SK-N-SH (cell line): ENCODE data around the gene TMEM72. TPM values are rescaled to one million over a fixed set of nuclear protein-coding genes. Genes with fewer than 3 reads are reported as not detected.

ENCODE experiments used
- CTCF ChIA-PET: fragments of 300-600, 350-600 bp; formaldehyde crosslinking; extraction: SDS; loops from one replicate; lab custom pipeline; 2021; lab: Yijun Ruan, JAX
- POLR2A ChIA-PET: fragments of 350-600 bp; sonication (Branson Sonifier 250); formaldehyde crosslinking; extraction: SDS; loops from one replicate; lab custom pipeline; 2020; ENCODE audit warnings: antibody characterized with exemption, inconsistent platforms; lab: Yijun Ruan, JAX
- DNase-seq: peaks from one replicate; pipeline ENCODE4 v3.0.0; 2012
- H2AFZ ChIP-seq: fragments of 200-600 bp; sonication (generic); 2 replicates; pipeline ENCODE4 v1.8.1; 2016; ENCODE audit warnings: antibody characterized with exemption, mild to moderate bottlenecking, low read depth
- H3F3A ChIP-seq: fragments of 200-600 bp; sonication (generic); replicated peaks from 2 replicates; pipeline ENCODE3; 2016; ENCODE audit warnings: antibody characterized with exemption, mild to moderate bottlenecking; ENCODE audit not compliant: insufficient read depth
- H3K27ac ChIP-seq, 2 experiments: fragments of 200-500 bp in 1 of 2; fragments of 200-600 bp in 1 of 2; sonication (Bioruptor generic) in 1 of 2; sonication (generic), shearing (Covaris generic) in 1 of 2; 2 replicates each; pipeline versions ENCODE4 v1.5.1 to v1.6.1; 2014 to 2016; ENCODE audit warnings: low read depth in 2 of 2, inconsistent platforms in 1 of 2, low read length in 1 of 2, mild to moderate bottlenecking in 1 of 2, mixed read lengths in 1 of 2
- H3K27me3 ChIP-seq: fragments of 200-600 bp; sonication (generic), shearing (Covaris generic); 2 replicates; pipeline ENCODE4 v1.6.1; 2016; ENCODE audit warnings: mixed run types; ENCODE audit not compliant: insufficient read depth
- H3K36me3 ChIP-seq, 2 experiments: fragments of 200-500 bp in 1 of 2; fragments of 200-600 bp in 1 of 2; sonication (Bioruptor generic) in 1 of 2; sonication (generic) in 1 of 2; replicated peaks in 1 of 2; 2 replicates each; pipeline versions ENCODE3 to v1.5.1; 2014 to 2016; ENCODE audit warnings: low read length in 1 of 2, mild to moderate bottlenecking in 1 of 2; ENCODE audit not compliant: insufficient read depth in 2 of 2, control insufficient read depth in 1 of 2
- H3K4me1 ChIP-seq, 2 experiments: fragments of 200-500 bp in 1 of 2; fragments of 200-600 bp in 1 of 2; sonication (Bioruptor generic) in 1 of 2; sonication (generic), shearing (Covaris generic) in 1 of 2; 2 replicates each; pipeline versions ENCODE4 v1.5.1 to v1.6.1; 2014 to 2016; ENCODE audit warnings: low read depth in 1 of 2, low read length in 1 of 2, mixed run types in 1 of 2; ENCODE audit not compliant: insufficient read depth in 2 of 2, control insufficient read depth in 1 of 2
- H3K4me2 ChIP-seq: fragments of 200-600 bp; sonication (generic), shearing (Covaris generic); 2 replicates; pipeline ENCODE4 v1.6.1; 2017; ENCODE audit warnings: mixed run types
- H3K4me3 ChIP-seq, 2 experiments: fragments of 200-500 bp in 1 of 2; fragments of 200-600 bp in 1 of 2; sonication (Bioruptor generic) in 1 of 2; sonication (generic), shearing (Covaris generic) in 1 of 2; 2 replicates each; pipeline versions ENCODE4 v1.5.1 to v1.8.1; 2014 to 2016; ENCODE audit warnings: low read depth in 2 of 2, inconsistent platforms in 1 of 2, low read length in 1 of 2, mild to moderate bottlenecking in 1 of 2, mixed read lengths in 1 of 2, moderate library complexity in 1 of 2
- H3K79me2 ChIP-seq: fragments of 200-600 bp; sonication (generic); 2 replicates; pipeline ENCODE4 v1.8.1; 2017; ENCODE audit warnings: mild to moderate bottlenecking; ENCODE audit not compliant: insufficient read depth
- H3K9ac ChIP-seq: fragments of 200-600 bp; sonication (generic); 2 replicates; pipeline ENCODE4 v1.6.1; 2017; ENCODE audit warnings: mixed run types
- H3K9me2 ChIP-seq: fragments of 200-600 bp; sonication (generic); 2 replicates; pipeline ENCODE4 v1.6.1; 2017; ENCODE audit warnings: mixed run types
- H3K9me3 ChIP-seq: fragments of 200-600 bp; sonication (generic); 2 replicates; pipeline ENCODE4 v1.6.1; 2017; ENCODE audit warnings: mixed run types, mild to moderate bottlenecking, moderate library complexity
- H4K20me1 ChIP-seq: fragments of 200-600 bp; sonication (generic); 2 replicates; pipeline ENCODE4 v1.6.1; 2017; ENCODE audit warnings: mild to moderate bottlenecking, mixed run types; ENCODE audit not compliant: insufficient read depth
- EZH2phosphoT487 ChIP-seq: fragments of 200-600 bp; sonication (generic); IDR thresholded peaks from 2 replicates; pipeline ENCODE4 v1.6.1; 2017; ENCODE audit warnings: low read depth, mixed run types, mild to moderate bottlenecking, antibody characterized with exemption, moderate library complexity, borderline replicate concordance
- FOXJ3 ChIP-seq: sonication (generic); formaldehyde crosslinking; IDR thresholded peaks from 2 replicates; pipeline ENCODE4 v1.5.1; 2020; ENCODE audit warnings: mild to moderate bottlenecking, missing genetic modification reagents
- GABPA ChIP-seq: IDR thresholded peaks from 2 replicates; pipeline ENCODE4 v1.4.0; 2012; ENCODE audit warnings: low read depth, mild to moderate bottlenecking
- MEF2A ChIP-seq: IDR thresholded peaks from 2 replicates; pipeline ENCODE4 v1.4.0; 2012; ENCODE audit warnings: low read depth, borderline replicate concordance
- MXI1 ChIP-seq: IDR thresholded peaks from 2 replicates; pipeline ENCODE4 v1.6.1; 2012; ENCODE audit warnings: mild to moderate bottlenecking, low read depth, low read length, improper control_type of control experiment
- NFIC ChIP-seq: IDR thresholded peaks from 2 replicates; pipeline ENCODE4 v1.4.0; 2012; ENCODE audit warnings: borderline replicate concordance
- NRF1 ChIP-seq: IDR thresholded peaks from 2 replicates; pipeline ENCODE4 v1.6.1; 2012; ENCODE audit warnings: low read depth, mild to moderate bottlenecking, low read length
- POLR2AphosphoS5 ChIP-seq: IDR thresholded peaks from 2 replicates; pipeline ENCODE4 v1.6.1; 2012; ENCODE audit warnings: low read depth, low read length
- RAD21 ChIP-seq: IDR thresholded peaks from 2 replicates; pipeline ENCODE4 v1.6.1; 2012; ENCODE audit warnings: mild to moderate bottlenecking, low read length
- RCOR1 ChIP-seq: fragments of 150-350 bp; IDR thresholded peaks from 2 replicates; pipeline ENCODE4 v1.6.1; 2017; ENCODE audit warnings: antibody characterized with exemption, low read length
- SIN3A ChIP-seq: IDR thresholded peaks from 2 replicates; pipeline ENCODE4 v1.6.1; 2012; ENCODE audit warnings: low read depth, mild to moderate bottlenecking, low read length, moderate library complexity, borderline replicate concordance
- TAF1 ChIP-seq: IDR thresholded peaks from 2 replicates; pipeline ENCODE4 v1.6.1; 2012; ENCODE audit warnings: low read depth, mild to moderate bottlenecking, low read length, moderate library complexity, borderline replicate concordance
- YY1 ChIP-seq: IDR thresholded peaks from 2 replicates; pipeline ENCODE4 v1.4.0; 2012; ENCODE audit warnings: low read depth, mild to moderate bottlenecking
- WGBS: methylation state at CpG from one replicate; pipeline ENCODE4 v1.1.6; 2017; ENCODE audit warnings: low lambda C conversion rate; 5-methylcytosine and 5-hydroxymethylcytosine counted together
- polyA plus RNA-seq, 3 experiments: library from polyadenylated mRNA; depleted of rRNA; stranded (reverse); fragments of >200 nt; gene quantifications; 2 replicates each; pipeline ENCODE4 v1.2.3, GENCODE V29; 2012
- TF ChIP-seq, protein P1 (sequence below): IDR thresholded peaks from 2 replicates; pipeline ENCODE4; 2012
- TF ChIP-seq, protein P2 (sequence below): IDR thresholded peaks from 2 replicates; pipeline ENCODE4 v1.4.0; 2012; ENCODE audit warnings: low read depth, borderline replicate concordance
- TF ChIP-seq, protein P3 (sequence below): fragments of 150-350 bp; IDR thresholded peaks from 2 replicates; pipeline ENCODE4 v1.6.1; 2017; ENCODE audit warnings: antibody characterized with exemption, low read length, low read depth, borderline replicate concordance
- TF ChIP-seq, protein P4 (sequence below): IDR thresholded peaks from 2 replicates; pipeline ENCODE4 v1.4.0; 2012; ENCODE audit warnings: low read depth
- TF ChIP-seq, protein P5 (sequence below): IDR thresholded peaks from 2 replicates; pipeline ENCODE4 v1.4.0; 2012; ENCODE audit warnings: low read depth, borderline replicate concordance
- TF ChIP-seq, protein P6 (sequence below): fragments of 150-350 bp; IDR thresholded peaks from 2 replicates; pipeline ENCODE4 v1.6.1; 2016; ENCODE audit warnings: mild to moderate bottlenecking, low read depth, low read length

Gene TMEM72
- polyA plus RNA-seq, 1 of the 3 experiments (the other 2 are of a cell fraction), result not detected

DNA sequence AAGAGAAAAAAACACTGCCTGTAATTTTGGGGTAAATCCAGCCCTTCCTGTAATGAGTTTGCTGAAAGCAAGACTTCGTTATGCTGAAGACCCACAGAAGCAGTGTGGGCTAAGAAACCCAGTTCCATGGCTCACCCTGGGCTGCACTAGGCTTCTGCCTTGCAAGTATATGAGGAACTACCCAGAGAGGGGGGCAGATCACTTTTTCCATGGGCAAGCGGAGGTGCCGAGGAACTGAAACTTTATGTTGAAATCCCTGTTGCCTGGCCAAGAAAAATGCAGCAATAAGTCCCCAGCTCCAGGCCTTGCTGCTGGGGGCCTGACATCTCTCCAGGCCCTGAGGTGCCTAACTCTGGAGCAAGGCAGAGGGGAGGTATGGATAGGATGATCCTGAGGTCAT is 57.0 kb downstream of the TMEM72 start:
- Histone ChIP-seq H3K79me2 (no peaks in the 10 kb centered on the region), H3K27ac (no peak overlapping the region), H3K27me3 (no peaks in the 10 kb centered on the region)
- TF ChIP-seq SIN3A (no peak), GABPA (no peak), NRF1 (no peak), RCOR1 (no peak), RAD21 (no peak), POLR2AphosphoS5 (no peak), FOXJ3 (no peak), YY1 (no peak), NFIC (no peak), MEF2A (no peak), MXI1 (no peak), EZH2phosphoT487 (no peak), TAF1 (no peak)
- TF ChIP-seq, protein P1, sequence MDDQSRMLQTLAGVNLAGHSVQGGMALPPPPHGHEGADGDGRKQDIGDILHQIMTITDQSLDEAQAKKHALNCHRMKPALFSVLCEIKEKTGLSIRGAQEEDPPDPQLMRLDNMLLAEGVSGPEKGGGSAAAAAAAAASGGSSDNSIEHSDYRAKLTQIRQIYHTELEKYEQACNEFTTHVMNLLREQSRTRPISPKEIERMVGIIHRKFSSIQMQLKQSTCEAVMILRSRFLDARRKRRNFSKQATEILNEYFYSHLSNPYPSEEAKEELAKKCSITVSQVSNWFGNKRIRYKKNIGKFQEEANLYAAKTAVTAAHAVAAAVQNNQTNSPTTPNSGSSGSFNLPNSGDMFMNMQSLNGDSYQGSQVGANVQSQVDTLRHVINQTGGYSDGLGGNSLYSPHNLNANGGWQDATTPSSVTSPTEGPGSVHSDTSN, result no peak
- TF ChIP-seq, protein P2, sequence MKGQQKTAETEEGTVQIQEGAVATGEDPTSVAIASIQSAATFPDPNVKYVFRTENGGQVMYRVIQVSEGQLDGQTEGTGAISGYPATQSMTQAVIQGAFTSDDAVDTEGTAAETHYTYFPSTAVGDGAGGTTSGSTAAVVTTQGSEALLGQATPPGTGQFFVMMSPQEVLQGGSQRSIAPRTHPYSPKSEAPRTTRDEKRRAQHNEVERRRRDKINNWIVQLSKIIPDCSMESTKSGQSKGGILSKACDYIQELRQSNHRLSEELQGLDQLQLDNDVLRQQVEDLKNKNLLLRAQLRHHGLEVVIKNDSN, result no peak
- TF ChIP-seq, protein P3, sequence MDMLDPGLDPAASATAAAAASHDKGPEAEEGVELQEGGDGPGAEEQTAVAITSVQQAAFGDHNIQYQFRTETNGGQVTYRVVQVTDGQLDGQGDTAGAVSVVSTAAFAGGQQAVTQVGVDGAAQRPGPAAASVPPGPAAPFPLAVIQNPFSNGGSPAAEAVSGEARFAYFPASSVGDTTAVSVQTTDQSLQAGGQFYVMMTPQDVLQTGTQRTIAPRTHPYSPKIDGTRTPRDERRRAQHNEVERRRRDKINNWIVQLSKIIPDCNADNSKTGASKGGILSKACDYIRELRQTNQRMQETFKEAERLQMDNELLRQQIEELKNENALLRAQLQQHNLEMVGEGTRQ, result no peak
- TF ChIP-seq, protein P4, sequence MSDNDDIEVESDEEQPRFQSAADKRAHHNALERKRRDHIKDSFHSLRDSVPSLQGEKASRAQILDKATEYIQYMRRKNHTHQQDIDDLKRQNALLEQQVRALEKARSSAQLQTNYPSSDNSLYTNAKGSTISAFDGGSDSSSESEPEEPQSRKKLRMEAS, result no peak
- TF ChIP-seq, protein P5, sequence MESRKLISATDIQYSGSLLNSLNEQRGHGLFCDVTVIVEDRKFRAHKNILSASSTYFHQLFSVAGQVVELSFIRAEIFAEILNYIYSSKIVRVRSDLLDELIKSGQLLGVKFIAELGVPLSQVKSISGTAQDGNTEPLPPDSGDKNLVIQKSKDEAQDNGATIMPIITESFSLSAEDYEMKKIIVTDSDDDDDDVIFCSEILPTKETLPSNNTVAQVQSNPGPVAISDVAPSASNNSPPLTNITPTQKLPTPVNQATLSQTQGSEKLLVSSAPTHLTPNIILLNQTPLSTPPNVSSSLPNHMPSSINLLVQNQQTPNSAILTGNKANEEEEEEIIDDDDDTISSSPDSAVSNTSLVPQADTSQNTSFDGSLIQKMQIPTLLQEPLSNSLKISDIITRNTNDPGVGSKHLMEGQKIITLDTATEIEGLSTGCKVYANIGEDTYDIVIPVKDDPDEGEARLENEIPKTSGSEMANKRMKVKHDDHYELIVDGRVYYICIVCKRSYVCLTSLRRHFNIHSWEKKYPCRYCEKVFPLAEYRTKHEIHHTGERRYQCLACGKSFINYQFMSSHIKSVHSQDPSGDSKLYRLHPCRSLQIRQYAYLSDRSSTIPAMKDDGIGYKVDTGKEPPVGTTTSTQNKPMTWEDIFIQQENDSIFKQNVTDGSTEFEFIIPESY, result no peak
- TF ChIP-seq, protein P6, sequence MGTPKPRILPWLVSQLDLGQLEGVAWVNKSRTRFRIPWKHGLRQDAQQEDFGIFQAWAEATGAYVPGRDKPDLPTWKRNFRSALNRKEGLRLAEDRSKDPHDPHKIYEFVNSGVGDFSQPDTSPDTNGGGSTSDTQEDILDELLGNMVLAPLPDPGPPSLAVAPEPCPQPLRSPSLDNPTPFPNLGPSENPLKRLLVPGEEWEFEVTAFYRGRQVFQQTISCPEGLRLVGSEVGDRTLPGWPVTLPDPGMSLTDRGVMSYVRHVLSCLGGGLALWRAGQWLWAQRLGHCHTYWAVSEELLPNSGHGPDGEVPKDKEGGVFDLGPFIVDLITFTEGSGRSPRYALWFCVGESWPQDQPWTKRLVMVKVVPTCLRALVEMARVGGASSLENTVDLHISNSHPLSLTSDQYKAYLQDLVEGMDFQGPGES, result no peak
- TF ChIP-seq, all 33 proteins: peak for 0
- peaks cover 12 to 23% of the 10 kb centered on the region in 2 experiments; a peak in 1 of 4 replicates for H3K4me1 ChIP-seq
- H4K20me1 ChIP-seq, result no peaks in the 10 kb centered on the region
- WGBS, result 86% methylated on average over 1 of the region's 3 CpGs
- ChIA-PET POLR2A (no interaction called here), CTCF (interaction anchor here (0.7 to 9.6 kb wide), 2 partner anchors 10 to 34 kb away, joined by 4 to 81 read pairs; partner anchors contain the start of gene DEPP1)
- no peaks in the 10 kb centered on the region for H3F3A ChIP-seq
- no peak overlapping the region for H3K9ac ChIP-seq
- DNase-seq, result no peak
- H2AFZ ChIP-seq, result no peak overlapping the region
- H3K36me3 ChIP-seq, result peaks cover 0 to 11% of the 10 kb centered on the region in 2 experiments
- no peaks in the 10 kb centered on the region for H3K9me3 ChIP-seq
- H3K4me3 ChIP-seq, result no peak overlapping the region
- H3K4me2 ChIP-seq, result no peak overlapping the region
- H3K9me2 ChIP-seq, result no peaks in the 10 kb centered on the region
